GM18526 (cell line): ENCODE data around the gene SMIM35.

Experiments used
- POLR2A ChIP-seq: IDR thresholded peaks from 3 replicates; pipeline ENCODE4 v1.6.1; 2011; ENCODE audit not compliant: insufficient read length; ENCODE audit errors: extremely low read depth

The SMIM35 gene

DNA sequence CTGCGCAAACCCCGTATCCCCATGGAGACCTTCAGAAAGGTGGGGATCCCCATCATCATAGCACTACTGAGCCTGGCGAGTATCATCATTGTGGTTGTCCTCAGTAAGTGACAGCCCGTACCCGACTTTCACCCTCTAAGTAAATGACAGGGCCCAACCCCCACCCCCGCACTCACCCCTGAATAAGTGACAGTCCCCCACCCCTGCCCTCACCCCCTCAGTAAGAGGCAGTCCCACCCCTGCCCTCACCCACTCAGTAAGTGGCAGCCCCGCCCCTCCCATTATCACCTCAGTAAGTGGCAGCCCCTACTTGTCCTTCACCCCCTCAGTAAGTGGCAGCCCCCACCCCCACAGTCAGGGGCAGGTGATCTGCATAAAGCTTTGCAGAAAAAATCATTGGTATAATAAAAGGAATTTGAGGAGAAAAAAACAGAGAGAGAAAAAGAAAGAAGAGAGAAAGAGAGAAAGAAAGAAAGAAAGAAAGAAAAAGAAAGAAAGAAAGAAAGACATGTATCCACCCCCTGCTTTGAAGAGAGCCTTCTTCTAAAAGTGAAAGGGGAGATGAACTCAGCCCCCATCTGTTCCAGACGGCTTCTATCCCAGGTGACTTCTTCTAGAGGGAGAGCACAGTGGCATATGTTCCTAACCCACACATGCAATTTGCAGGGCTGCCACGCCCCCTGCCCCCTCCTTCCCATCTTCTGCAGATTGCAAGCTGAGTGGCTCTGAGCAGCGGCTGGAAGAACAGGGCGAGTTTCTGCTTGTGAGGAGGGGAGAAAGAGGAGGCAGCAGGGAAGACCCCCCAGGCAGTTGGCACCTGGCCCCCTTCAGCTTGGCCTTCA, 12.5 kb upstream of the SMIM35 start:
- no peak for TF ChIP-seq POLR2A

DNA sequence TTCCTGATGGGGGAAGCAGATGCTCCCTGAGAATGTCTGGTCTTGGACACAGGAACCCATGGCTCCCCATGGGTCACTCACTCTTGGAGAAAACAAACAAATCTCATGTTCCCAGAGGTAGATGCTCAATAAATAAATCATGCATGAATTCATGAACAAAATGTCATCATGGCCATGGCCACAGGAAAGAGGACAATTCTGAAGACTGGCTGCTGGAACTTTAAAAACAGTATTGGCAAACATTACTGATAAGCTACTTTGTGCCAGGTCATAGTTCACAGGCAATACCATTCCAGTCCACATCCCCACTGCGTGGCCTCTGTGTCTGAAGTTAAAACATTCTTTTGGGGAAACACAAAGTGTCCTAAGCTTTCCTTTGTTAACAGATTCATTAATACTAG, 9.2 kb upstream of the SMIM35 start:
- no peak for TF ChIP-seq POLR2A

DNA sequence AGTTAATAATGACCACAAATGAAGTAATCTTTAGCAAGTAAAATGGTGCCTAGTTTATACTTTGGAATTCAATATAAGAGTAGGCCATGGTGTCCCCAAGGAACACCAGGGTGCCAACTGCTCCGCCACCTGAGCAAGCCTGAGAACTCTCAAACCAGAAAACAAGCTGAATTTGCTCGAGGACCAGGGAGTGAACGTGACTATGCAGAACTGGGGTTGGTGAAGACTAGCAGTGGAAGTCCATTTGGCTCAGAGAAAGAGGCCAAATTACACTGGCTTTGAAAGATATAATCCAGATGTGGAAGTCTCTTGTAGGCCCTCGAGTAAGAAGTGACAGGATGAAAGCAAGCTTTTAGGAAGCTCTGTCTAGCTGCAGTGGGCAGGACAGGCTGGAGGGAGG, 8.7 kb upstream of the SMIM35 start:
- TF ChIP-seq POLR2A = no peak

DNA sequence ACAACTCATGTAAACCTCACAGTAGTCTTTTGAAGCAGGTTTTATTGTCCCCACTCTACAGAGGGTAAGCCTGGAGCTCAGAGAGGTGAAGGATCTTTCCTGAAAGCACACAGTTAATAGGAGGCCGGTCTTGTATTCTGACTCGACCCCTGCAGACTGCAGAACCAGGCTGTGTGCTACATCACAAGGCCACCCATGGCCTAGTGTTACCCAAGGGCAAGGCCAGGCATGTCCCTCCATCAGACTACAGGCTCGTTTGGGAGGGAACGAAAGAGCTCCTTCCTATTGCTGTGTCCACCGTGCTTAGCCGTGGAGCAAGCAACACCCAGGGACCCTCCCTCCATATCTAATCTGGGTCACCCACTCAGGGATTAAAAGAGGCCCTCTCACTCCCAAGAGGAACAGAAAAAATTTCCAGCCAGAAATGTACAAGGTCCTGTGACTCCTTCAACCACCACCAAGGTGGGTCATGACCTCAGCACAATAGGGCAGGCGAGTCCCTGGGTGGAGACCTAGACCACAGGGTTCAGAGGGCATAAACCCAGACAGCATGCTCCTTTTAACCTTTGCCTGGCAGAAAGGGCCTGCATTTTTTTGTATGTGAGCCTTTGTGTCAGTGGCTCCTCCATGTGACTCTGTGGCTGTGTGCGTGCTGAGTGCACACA, 6.3 kb upstream of the SMIM35 start:
- no peak for TF ChIP-seq POLR2A

DNA sequence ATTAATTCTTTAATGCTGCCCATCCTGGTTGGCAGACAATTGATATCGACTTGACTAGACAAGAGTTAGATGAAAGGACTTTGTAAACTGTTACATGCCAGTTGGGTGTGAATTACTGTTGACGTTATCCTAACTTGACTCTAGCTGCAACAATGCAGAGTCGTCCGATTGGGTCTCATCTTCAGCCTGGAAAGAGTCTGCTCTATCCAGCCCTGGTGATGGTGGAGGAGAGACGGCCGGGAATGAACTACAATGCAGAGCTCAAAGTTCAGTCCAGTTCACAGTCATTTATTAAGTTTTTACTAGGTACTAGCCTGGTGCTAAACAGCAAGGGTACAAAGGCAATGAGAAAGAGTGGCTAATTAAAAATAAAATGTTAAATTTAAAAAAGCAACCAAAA, 4.9 kb upstream of the SMIM35 start:
- TF ChIP-seq POLR2A = no peak

DNA sequence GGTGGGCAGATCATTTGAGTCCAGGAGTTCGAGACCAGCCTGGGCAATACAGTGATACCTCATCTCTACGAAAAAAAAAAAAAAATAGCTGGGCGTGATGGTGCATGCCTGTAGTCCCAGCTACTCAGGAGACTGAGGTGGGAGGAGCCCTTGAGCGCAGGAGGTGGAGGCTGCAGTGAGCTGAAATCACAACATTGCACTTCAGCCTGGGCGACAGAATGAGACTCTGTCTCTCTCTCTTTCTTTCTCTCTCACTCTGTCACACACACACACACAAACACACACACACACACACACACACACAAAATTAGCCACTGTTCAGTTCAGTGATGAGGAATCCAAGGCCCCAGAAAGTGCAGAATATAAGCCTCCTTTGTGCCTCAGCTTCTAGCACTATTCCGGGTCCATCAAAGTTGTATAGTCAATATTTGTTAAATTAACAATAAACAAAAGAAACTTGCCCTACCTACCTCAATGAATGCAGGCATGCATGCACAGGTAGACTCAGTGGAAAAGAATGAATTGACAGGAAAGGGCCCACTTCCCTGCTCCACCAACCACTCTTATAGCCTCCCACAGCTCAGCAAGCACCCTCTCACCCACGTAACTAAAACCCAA, 3.9 kb upstream of the SMIM35 start:
- TF ChIP-seq POLR2A = no peak

DNA sequence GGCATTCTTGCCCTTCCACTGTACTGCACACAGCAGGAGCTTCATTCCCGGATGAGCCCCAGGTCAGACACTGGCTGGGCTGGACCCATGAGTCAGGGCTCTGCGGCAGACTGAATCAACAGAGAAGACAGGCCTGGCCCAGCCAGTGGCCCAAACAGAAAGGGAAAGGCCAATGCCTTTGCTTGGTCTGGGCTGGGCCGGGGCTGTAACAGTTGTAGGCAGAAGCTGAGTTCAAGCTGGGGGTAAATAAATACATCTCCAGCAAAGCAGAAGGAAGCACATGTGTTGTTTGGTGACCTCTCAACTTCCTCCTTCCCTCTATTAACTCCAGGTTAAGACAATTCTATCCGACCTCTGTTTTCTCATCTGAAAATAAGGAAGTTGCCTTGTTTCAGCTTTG, 1.8 kb upstream of the SMIM35 start:
- TF ChIP-seq POLR2A = no peak

DNA sequence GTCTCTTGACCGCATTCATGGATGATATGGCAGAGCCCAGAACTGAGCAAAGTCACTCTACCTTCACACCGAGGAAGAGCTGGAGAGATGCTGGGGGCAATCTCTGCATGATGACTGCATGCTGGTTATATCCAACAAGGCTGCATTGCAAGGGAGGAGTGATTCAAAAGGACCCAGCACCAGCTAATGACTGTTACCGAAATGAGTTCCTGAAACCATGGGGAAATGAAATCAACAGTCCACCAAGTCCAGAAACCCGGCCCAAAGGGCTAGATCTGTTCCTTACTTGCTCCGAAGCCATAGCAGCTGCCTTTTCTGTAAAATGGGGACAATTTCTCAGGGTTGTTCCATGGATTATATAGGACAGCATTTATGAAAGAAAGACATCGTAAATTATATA, 1.2 kb upstream of the SMIM35 start:
- TF ChIP-seq POLR2A = no peak

DNA sequence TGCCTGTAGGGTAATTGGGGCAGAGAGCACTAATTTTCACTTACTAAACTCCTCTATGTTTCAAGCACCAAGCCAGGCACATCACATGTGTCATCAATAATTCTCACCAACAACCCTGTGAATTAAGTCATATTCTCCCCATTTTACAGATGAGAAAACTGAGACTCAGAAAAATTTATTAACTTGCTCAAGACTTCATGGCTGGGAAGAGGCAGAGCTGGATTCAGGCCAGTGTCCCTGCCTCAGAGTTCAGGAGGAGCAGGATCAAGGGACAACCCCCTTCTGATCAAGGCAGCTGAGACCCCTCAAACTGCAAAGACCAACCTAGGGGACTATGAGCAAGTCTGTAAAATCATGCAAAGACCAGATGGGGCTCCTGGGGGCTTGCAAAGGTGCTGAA, 2.1 kb downstream of the SMIM35 start:
- TF ChIP-seq POLR2A = no peak

DNA sequence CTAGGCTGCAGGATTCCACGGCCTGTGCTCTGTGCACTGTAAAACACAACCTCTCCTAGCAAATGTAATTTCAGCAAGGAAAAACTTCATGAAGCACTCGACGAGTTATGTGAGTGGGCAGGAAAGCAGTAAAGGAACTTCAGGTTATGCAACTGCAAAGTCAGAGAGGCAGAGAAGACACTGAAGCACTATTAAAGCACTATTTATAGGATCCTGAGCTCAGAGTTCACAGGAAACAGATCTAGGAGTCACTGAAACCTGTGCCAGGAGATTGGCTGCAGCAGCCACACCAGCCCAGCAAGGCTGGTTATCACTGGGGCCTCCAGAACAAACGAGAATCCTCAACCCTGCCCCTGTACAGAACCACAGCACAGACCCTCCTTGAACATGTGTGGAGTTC, 2.5 kb downstream of the SMIM35 start:
- TF ChIP-seq POLR2A = no peak

DNA sequence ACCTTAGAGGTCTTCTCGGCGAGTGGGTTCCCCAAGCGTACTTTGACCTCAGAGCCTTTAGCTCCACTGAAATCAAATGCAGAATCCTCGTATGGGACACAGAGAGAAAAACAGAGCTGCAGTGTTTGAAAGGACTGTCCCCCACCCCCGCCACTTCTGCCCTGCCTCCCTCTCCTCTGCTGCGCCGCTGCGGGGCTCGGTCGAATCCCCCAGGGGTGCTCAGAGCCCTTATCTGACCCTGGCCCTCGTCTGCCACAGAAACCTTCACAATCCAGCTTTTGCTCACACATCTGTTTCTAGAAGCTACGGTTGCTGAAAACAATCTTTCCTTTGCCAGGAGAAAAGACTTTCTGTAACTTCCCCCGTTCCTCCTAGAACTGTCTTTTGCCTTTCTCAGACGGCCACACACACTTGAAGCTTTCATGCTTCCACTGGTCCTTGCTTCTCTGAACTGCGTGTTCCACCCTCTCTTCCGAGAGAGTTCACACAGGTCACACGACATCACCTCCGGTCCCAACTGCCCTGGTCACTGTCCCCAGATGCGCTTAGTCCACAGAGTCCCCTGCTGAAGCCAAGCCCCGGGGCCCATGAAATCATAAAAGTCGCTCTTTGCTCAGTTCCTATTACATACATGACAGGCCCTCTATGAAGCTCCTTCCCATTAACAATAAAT, 3.7 kb downstream of the SMIM35 start:
- TF ChIP-seq POLR2A = no peak

DNA sequence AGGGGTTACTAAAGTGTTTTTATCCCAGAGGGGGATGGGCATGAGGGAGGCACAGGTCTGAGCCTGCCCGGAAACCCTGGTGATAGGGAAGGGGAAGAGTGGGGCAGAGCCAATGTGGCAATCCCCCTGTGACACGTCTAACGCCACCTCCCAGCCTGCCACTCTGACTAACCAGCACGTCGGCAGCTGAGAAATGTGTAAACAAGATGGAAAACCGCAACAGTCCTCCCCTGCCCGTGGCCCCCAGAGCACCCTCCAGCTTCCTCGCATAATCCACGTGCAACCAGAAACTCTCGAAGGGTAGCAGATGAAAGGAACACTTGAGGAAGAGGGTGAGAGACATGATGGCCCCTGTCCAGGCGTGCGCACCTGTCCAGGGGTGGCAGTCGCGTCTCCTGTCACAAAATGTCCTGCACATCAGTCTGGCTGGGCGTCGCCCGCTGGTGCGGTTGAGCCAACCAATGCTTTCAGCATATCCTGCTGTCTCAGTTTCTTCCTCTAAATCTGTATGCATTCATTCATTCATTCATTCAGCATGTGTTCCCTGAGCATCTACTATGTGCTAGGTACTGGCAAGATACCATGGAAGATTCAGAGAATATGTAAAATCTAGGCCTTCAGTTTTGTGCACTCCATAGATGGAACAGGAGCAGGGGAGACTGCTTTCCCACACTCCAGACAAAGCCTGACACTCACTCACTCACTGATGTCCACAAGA, 5.4 kb downstream of the SMIM35 start:
- no peak for TF ChIP-seq POLR2A

DNA sequence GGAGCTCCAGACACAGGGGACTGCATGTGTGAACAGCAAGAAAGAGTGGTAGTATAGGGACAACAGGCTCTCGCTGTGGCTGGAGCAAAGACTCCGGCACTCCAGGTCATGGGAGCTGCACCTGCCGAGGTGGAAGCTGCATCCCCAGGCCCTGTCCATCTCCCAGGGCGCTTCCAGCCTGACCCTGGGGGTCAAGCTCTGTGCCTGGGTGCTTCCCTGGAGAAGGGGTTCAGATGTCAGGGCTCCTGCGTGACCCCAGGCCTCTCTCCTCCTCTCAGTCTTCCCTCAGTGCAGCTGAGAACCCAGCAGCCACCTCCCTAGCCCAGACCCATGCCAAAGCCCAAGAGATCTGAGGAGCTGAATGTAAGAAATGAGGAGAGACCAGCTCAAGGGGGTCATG, 6.5 kb downstream of the SMIM35 start:
- TF ChIP-seq POLR2A = no peak

DNA sequence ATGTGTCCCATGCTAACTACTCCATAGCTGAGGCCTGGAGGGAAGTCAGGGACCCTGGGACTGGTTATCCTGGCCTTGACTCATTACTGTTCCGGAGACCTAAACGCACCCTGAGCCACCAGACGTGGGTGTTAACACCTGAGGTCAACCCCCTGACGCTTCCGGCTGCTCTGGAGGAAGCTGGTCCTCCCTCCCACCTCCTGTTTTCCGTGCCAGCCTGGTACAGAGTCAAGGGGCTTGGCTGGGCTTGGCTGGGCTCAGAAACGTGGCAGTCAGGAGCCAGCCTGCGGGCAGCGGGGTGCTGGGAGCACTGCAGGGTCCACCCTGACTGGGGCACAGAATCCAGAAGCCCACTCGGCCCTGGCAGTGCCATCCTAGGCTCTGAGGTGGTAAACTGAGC, 7.3 kb downstream of the SMIM35 start:
- no peak for TF ChIP-seq POLR2A

DNA sequence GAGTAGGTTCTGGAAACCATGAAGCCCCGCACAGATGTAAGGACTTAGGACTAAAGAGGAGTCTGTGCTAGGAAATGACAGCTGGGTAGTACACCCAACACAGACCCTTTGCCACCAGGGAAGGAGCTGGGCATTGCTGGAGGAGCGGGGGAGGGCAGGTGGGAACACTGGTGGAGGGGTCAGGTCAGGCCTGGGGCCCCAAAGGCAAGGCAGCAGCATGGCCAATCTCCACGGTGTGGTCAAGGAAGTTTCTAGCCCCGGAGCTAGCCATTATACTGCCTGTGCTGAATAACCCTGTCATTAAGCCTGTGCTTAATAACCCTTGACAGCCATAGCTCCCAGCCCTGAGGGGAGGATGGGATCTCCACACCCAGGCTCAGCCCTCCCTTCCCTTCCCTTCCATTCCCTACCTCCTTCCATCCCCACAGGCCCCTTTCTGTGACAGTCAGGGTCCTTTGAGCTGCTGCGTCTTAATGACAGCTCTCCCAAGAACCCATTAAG, 7.8 kb downstream of the SMIM35 start:
- TF ChIP-seq POLR2A = no peak

DNA sequence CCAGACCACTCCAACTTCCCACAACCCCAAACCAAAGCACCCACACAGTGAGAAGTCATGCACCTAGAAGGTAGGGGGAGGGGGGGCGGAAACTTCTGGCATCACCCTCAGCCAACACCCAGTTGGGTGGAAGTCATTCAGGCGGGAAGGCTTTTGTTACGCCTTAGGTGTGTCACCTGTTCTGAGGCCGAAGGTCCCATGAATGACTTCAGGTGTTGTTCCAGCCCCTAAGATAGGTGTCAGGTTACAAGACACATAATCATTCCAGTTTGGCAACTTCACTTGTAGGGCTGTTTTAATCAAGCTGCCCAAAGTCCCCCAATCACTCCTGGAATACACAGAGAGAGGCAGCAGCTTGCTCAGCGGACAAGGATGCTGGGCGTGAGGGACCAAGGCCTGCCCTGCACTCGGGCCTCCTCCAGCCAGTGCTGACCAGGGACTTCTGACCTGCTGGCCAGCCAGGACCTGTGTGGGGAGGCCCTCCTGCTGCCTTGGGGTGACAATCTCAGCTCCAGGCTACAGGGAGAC, 9.9 kb downstream of the SMIM35 start, which contains the start of gene TMPRSS4:
TMPRSS4 (plus strand) TSS at position 325 of the 528 bp plus-strand sequence. CDS start 225 bp downstream, outside the sequence.
- no peak for TF ChIP-seq POLR2A
